BJ (cell line): Measurements from ENCODE around the gene PTPRE. TPM values are rescaled to one million over a fixed set of nuclear protein-coding genes. Genes with fewer than 3 reads are reported as not detected.

Experiments
- CTCF ChIA-PET: fragments of 350-600 bp; formaldehyde crosslinking; extraction: SDS; loops from one replicate; lab custom pipeline; 2021; ENCODE audit warnings: antibody characterized with exemption, inconsistent platforms; lab: Yijun Ruan, JAX
- POLR2A ChIA-PET: fragments of 300-600 bp; sonication (Branson Sonifier 250); formaldehyde crosslinking; extraction: SDS; loops from one replicate; lab custom pipeline; 2021; ENCODE audit warnings: antibody characterized with exemption; lab: Charles Lee
- DNase-seq: peaks from one replicate; pipeline ENCODE4 v3.0.0-alpha.2; 2011; ENCODE audit warnings: low read depth
- H3K27me3 ChIP-seq: 2 replicates; pipeline ENCODE4 v1.6.0; 2011; ENCODE audit warnings: low read length; ENCODE audit not compliant: control insufficient read depth, insufficient read depth
- H3K36me3 ChIP-seq: 2 replicates; pipeline ENCODE4 v1.5.1; 2011; ENCODE audit warnings: low read length; ENCODE audit not compliant: control insufficient read depth, insufficient read depth
- H3K4me3 ChIP-seq: 2 replicates; pipeline ENCODE4 v1.5.1; 2011; ENCODE audit warnings: low read depth, mild to moderate bottlenecking, control low read depth, low read length
- CTCF ChIP-seq: IDR thresholded peaks from 2 replicates; pipeline ENCODE4 v1.5.1; 2011; ENCODE audit warnings: low read depth, mild to moderate bottlenecking, control low read depth, inconsistent platforms, low read length, moderate library complexity; ENCODE audit not compliant: insufficient read depth
- polyA plus RNA-seq: library from polyadenylated mRNA; depleted of rRNA; stranded (reverse); fragments of >200 nt; gene quantifications from 2 replicates; pipeline ENCODE4 v1.2.3, GENCODE V29; 2011

PTPRE gene
- polyA plus RNA-seq, 1 experiment: 0.09 TPM

GRCh38 chr10:128036746-128037543 lies 130.0 kb downstream of the PTPRE start:
- CTCF ChIA-PET: interaction anchor here (1.1 to 6.6 kb wide), 11 partner anchors 9 to 44 kb away, joined by 3 to 160 read pairs (median 10); no protein-coding TSS in a partner anchor
- no peak for TF ChIP-seq CTCF
- POLR2A ChIA-PET: no interaction called here
- Histone ChIP-seq H3K36me3 (no peaks in the 10 kb centered on the region), H3K27me3 (no peaks in the 10 kb centered on the region), H3K4me3 (no peak overlapping the region)
- no peak for DNase-seq

- TF ChIP-seq CTCF: no peak
- Histone ChIP-seq H3K4me3 (no peak overlapping the region), H3K27me3 (no peaks in the 10 kb centered on the region), H3K36me3 (no peaks in the 10 kb centered on the region)
- no peak for DNase-seq
- ChIA-PET POLR2A (no interaction called here), CTCF (interaction anchor here (1.8 kb wide), 1 partner anchor 29 kb away, joined by 7 read pairs; no protein-coding TSS in a partner anchor)
Measured at GRCh38 chr10:128040096-128040495, 133.2 kb downstream of the PTPRE start.

GRCh38 chr10:128040681-128041080 lies 133.8 kb downstream of the PTPRE start:
- no peak for TF ChIP-seq CTCF
- Histone ChIP-seq H3K36me3 (no peaks in the 10 kb centered on the region), H3K4me3 (no peak overlapping the region), H3K27me3 (no peaks in the 10 kb centered on the region)
- DNase-seq: no peak
- ChIA-PET CTCF (interaction anchor here (1.1 to 1.8 kb wide), 2 partner anchors 24 to 29 kb away, joined by 3 to 7 read pairs; no protein-coding TSS in a partner anchor), POLR2A (no interaction called here)

GRCh38 chr10:128042131-128042610 lies 135.3 kb downstream of the PTPRE start:
- Histone ChIP-seq H3K36me3 (no peaks in the 10 kb centered on the region), H3K4me3 (no peak overlapping the region), H3K27me3 (no peaks in the 10 kb centered on the region)
- ChIA-PET CTCF (no interaction called here), POLR2A (no interaction called here)
- TF ChIP-seq CTCF: no peak
- DNase-seq: no peak

GRCh38 chr10:128043259-128044045 lies 136.5 kb downstream of the PTPRE start:
- ChIA-PET POLR2A (no interaction called here), CTCF (interaction anchor here (1.0 to 6.5 kb wide), 5 partner anchors 8 to 28 kb away, joined by 3 to 41 read pairs (median 4); no protein-coding TSS in a partner anchor)
- no peak overlapping the region for H3K4me3 ChIP-seq
- TF ChIP-seq CTCF: no peak
- H3K36me3 ChIP-seq: no peaks in the 10 kb centered on the region
- H3K27me3 ChIP-seq: no peaks in the 10 kb centered on the region
- DNase-seq: no peak
